Activated B cell treated with CpG ODN at 0.5 μM for 24 hours (primary cell): ENCODE data around the gene RASAL1. TPM values are rescaled to one million over a fixed set of nuclear protein-coding genes. Genes with fewer than 3 reads are reported as not detected.

Experiments used
- ATAC-seq: fragments of 200-7000 bp; cut with Tn5 transposase; one replicate; pipeline ENCODE4 v1.10.0; 2021; ENCODE audit warnings: low read depth, mild to moderate bottlenecking, moderate library complexity
- CTCF ChIA-PET: fragments of 350-600 bp; sonication (Branson Sonifier 250); formaldehyde crosslinking; loops from one replicate; lab custom pipeline; 2021; ENCODE audit warnings: antibody characterized with exemption; lab: Charles Lee
- POLR2A ChIA-PET: fragments of 350-600 bp; sonication (Branson Sonifier 250); formaldehyde crosslinking; loops from one replicate; lab custom pipeline; 2021; ENCODE audit warnings: antibody characterized with exemption; lab: Charles Lee
- DNase-seq: peaks from one replicate; pipeline ENCODE4 v3.0.0; 2022
- H3K27ac Mint-ChIP-seq: one replicate; pipeline ENCODE4 v1.8.0; 2020; ENCODE audit warnings: mixed read lengths
- H3K27me3 Mint-ChIP-seq: one replicate; pipeline ENCODE4 v1.8.0; 2021; ENCODE audit warnings: mixed read lengths
- H3K36me3 Mint-ChIP-seq: one replicate; pipeline ENCODE4 v1.8.0; 2021; ENCODE audit warnings: low read depth, mixed read lengths
- H3K4me1 Mint-ChIP-seq: one replicate; pipeline ENCODE4 v1.8.0; 2021; ENCODE audit warnings: mixed read lengths
- H3K4me3 Mint-ChIP-seq: one replicate; pipeline ENCODE4 v1.8.0; 2020; ENCODE audit warnings: mild to moderate bottlenecking, mixed read lengths
- H3K9me3 Mint-ChIP-seq: one replicate; pipeline ENCODE4 v1.8.0; 2020; ENCODE audit warnings: mixed read lengths
- CTCF ChIP-seq: fragments of 200-600 bp; IDR thresholded peaks from one replicate; pipeline ENCODE4 v1.8.0; 2022; ENCODE audit warnings: antibody characterized with exemption, mild to moderate bottlenecking
- intact Hi-C: fragments of 100-400 bp; cut with micrococcal nuclease; formaldehyde crosslinking; loops from one replicate; pipeline ENCODE4 v1.15.1; 2024
- total RNA-seq: library from RNA; stranded (reverse); gene quantifications from 2 replicates; pipeline ENCODE4 v1.2.3, GENCODE V29; 2022

Gene RASAL1
- total RNA-seq, 1 donor from 2014 or later, result 7.1 TPM

GRCh38 chr12:113093409-113094101 lies 42.0 kb downstream of the RASAL1 start:
- intact Hi-C loops, result no loop called here
- POLR2A ChIA-PET, result interaction anchor here (1.0 to 5.0 kb wide), 7 partner anchors 10 to 186 kb away, joined by 3 to 57 read pairs (median 6); no protein-coding TSS in a partner anchor
- ATAC-seq (no peak), DNase-seq (no peak)
- peaks cover 12% of the 10 kb centered on the region for H3K36me3 Mint-ChIP-seq
- H3K27me3 Mint-ChIP-seq, result no peaks in the 10 kb centered on the region
- H3K27ac Mint-ChIP-seq, result no peak overlapping the region
- H3K4me1 Mint-ChIP-seq, result peaks cover 54% of the 10 kb centered on the region
- CTCF ChIA-PET, result interaction anchor here (1.6 to 4.3 kb wide), 4 partner anchors 31 to 80 kb away, joined by 4 to 47 read pairs (median 14); partner anchors contain the start of gene DTX1
- TF ChIP-seq CTCF, result no peak
- H3K9me3 Mint-ChIP-seq, result no peaks in the 10 kb centered on the region
- no peak overlapping the region for H3K4me3 Mint-ChIP-seq

GRCh38 chr12:113092607-113093408 lies 42.8 kb downstream of the RASAL1 start:
- ChIA-PET POLR2A (interaction anchor here (0.6 to 5.0 kb wide), 13 partner anchors 11 to 721 kb away, joined by 3 to 57 read pairs (median 6); partner anchors contain the start of gene OAS2), CTCF (interaction anchor here (0.7 to 4.3 kb wide), 12 partner anchors 18 to 94 kb away, joined by 3 to 47 read pairs (median 5); partner anchors contain the start of gene DTX1)
- TF ChIP-seq CTCF, result no peak
- Mint-ChIP-seq H3K4me3 (peak overlapping the region; percentile 80), H3K27me3 (no peaks in the 10 kb centered on the region), H3K9me3 (no peaks in the 10 kb centered on the region), H3K27ac (peak overlapping the region; percentile 82), H3K36me3 (peaks cover 12% of the 10 kb centered on the region), H3K4me1 (peaks cover 55% of the 10 kb centered on the region)
- no peak for DNase-seq
- ATAC-seq, result peak; percentile 65
- intact Hi-C loops, result loop anchor here (1.0 kb wide), 2 partner anchors 18 to 45 kb away; no protein-coding TSS in a partner anchor

GRCh38 chr12:113091506-113091905 lies 44.1 kb downstream of the RASAL1 start:
- CTCF ChIA-PET, result interaction anchor here (1.6 to 4.3 kb wide), 3 partner anchors 37 to 62 kb away, joined by 6 to 47 read pairs (median 7); no protein-coding TSS in a partner anchor
- peak overlapping the region; percentile 9 for H3K4me3 Mint-ChIP-seq

GRCh38 chr12:113090740-113091139 lies 44.8 kb downstream of the RASAL1 start:
- H3K9me3 Mint-ChIP-seq, result no peaks in the 10 kb centered on the region
- peak overlapping the region; percentile 6 for H3K27ac Mint-ChIP-seq
- intact Hi-C loops, result loop anchor here (1.0 kb wide), 2 partner anchors 10 to 28 kb away; no protein-coding TSS in a partner anchor
- POLR2A ChIA-PET, result interaction anchor here (0.8 to 5.0 kb wide), 6 partner anchors 12 to 51 kb away, joined by 3 to 57 read pairs (median 7); no protein-coding TSS in a partner anchor
- TF ChIP-seq CTCF, result no peak
- H3K36me3 Mint-ChIP-seq, result peaks cover 10% of the 10 kb centered on the region
- H3K27me3 Mint-ChIP-seq, result no peaks in the 10 kb centered on the region
- H3K4me1 Mint-ChIP-seq, result peaks cover 76% of the 10 kb centered on the region
- ATAC-seq (peak; percentile 62), DNase-seq (no peak)
- CTCF ChIA-PET, result interaction anchor here (1.8 to 4.3 kb wide), 3 partner anchors 41 to 62 kb away, joined by 6 to 47 read pairs (median 12); no protein-coding TSS in a partner anchor
- peak overlapping the region; percentile 11 for H3K4me3 Mint-ChIP-seq

More at GRCh38 chr12:113091506-113091905, 44.1 kb downstream of the RASAL1 start:
- Mint-ChIP-seq H3K27ac (peak overlapping the region; percentile 65), H3K27me3 (no peaks in the 10 kb centered on the region), H3K9me3 (no peaks in the 10 kb centered on the region), H3K4me1 (peaks cover 68% of the 10 kb centered on the region), H3K36me3 (peaks cover 7% of the 10 kb centered on the region)
- ATAC-seq (no peak), DNase-seq (no peak)
- TF ChIP-seq CTCF, result no peak
- intact Hi-C loops, result no loop called here
- POLR2A ChIA-PET, result interaction anchor here (1.6 to 5.0 kb wide), 4 partner anchors 21 to 41 kb away, joined by 6 to 57 read pairs (median 14); no protein-coding TSS in a partner anchor
